ENCODE results near the gene TRMT1. TPM values are rescaled to one million over a fixed set of nuclear protein-coding genes. Genes with fewer than 3 reads are reported as not detected.

TRMT1 gene
- total RNA-seq, 1 experiment from 2014 or later = 63.2 TPM

GRCh38 chr19:13137290-13137794 is 20.8 kb upstream of the TRMT1 start:
- Mint-ChIP-seq H3K36me3 (ENCODE audit: insufficient read depth, unreplicated experiment) (peaks cover 60% of the 10 kb centered on the region), H3K4me3 (ENCODE audit: unreplicated experiment) (no peak overlapping the region), H3K27ac (ENCODE audit: low read depth, unreplicated experiment) (no peak overlapping the region), H3K4me1 (ENCODE audit: insufficient read depth, unreplicated experiment) (no peaks in the 10 kb centered on the region), H3K9me3 (ENCODE audit: unreplicated experiment) (no peaks in the 10 kb centered on the region), H3K27me3 (ENCODE audit: insufficient read depth, unreplicated experiment) (no peaks in the 10 kb centered on the region)
- CTCF ChIA-PET = interaction anchor here (0.6 kb wide), 1 partner anchor 141 kb away, joined by 3 read pairs; no protein-coding TSS in a partner anchor
- BruUV-seq (replicated peaks) = no TSS peak
- no peak for DNase-seq (ENCODE audit: unreplicated experiment)
- intact Hi-C loops (cut with micrococcal nuclease) = no loop called here
- POLR2A ChIA-PET = interaction anchor here (1.0 kb wide), 1 partner anchor 20 kb away, joined by 3 read pairs; the partner anchor contains the start of gene NACC1
- TF ChIP-seq CTCF (IDR thresholded peaks at IDR 0.05; ENCODE audit: unreplicated experiment) = no peak

- Mint-ChIP-seq H3K4me1 (ENCODE audit: insufficient read depth, unreplicated experiment) (no peaks in the 10 kb centered on the region), H3K9me3 (ENCODE audit: unreplicated experiment) (no peaks in the 10 kb centered on the region), H3K4me3 (ENCODE audit: unreplicated experiment) (no peak overlapping the region), H3K27me3 (ENCODE audit: insufficient read depth, unreplicated experiment) (no peaks in the 10 kb centered on the region), H3K27ac (ENCODE audit: low read depth, unreplicated experiment) (no peak overlapping the region), H3K36me3 (ENCODE audit: insufficient read depth, unreplicated experiment) (peaks cover 55% of the 10 kb centered on the region)
- TF ChIP-seq CTCF (IDR thresholded peaks at IDR 0.05; ENCODE audit: unreplicated experiment) = no peak
- ChIA-PET POLR2A (no interaction called here), CTCF (interaction anchor here (0.8 to 1.2 kb wide), 3 partner anchors 20 to 158 kb away, joined by 3 read pairs; no protein-coding TSS in a partner anchor)
- BruUV-seq (replicated peaks) = no TSS peak
- intact Hi-C loops (cut with micrococcal nuclease) = no loop called here
- no peak for DNase-seq (ENCODE audit: unreplicated experiment)
These were observed 18.8 kb upstream of the TRMT1 start for GRCh38 chr19:13135068-13136062.

GRCh38 chr19:13134626-13135025 is 18.1 kb upstream of the TRMT1 start:
- no peak overlapping the region for H3K27ac Mint-ChIP-seq (ENCODE audit: low read depth, unreplicated experiment)
- DNase-seq (ENCODE audit: unreplicated experiment) = no peak
- ChIA-PET POLR2A (no interaction called here), CTCF (interaction anchor here (1.0 to 1.2 kb wide), 2 partner anchors 41 to 157 kb away, joined by 3 read pairs; no protein-coding TSS in a partner anchor)
- TF ChIP-seq CTCF (IDR thresholded peaks at IDR 0.05; ENCODE audit: unreplicated experiment) = no peak
- H3K4me3 Mint-ChIP-seq (ENCODE audit: unreplicated experiment) = no peak overlapping the region
- H3K9me3 Mint-ChIP-seq (ENCODE audit: unreplicated experiment) = no peaks in the 10 kb centered on the region
- intact Hi-C loops (cut with micrococcal nuclease) = no loop called here
- H3K36me3 Mint-ChIP-seq (ENCODE audit: insufficient read depth, unreplicated experiment) = peaks cover 57% of the 10 kb centered on the region
- no peaks in the 10 kb centered on the region for H3K4me1 Mint-ChIP-seq (ENCODE audit: insufficient read depth, unreplicated experiment)
- no TSS peak for BruUV-seq (replicated peaks)
- H3K27me3 Mint-ChIP-seq (ENCODE audit: insufficient read depth, unreplicated experiment) = no peaks in the 10 kb centered on the region

GRCh38 chr19:13133241-13133870 is 16.8 kb upstream of the TRMT1 start:
- H3K4me1 Mint-ChIP-seq (ENCODE audit: insufficient read depth, unreplicated experiment) = no peaks in the 10 kb centered on the region
- H3K9me3 Mint-ChIP-seq (ENCODE audit: unreplicated experiment) = no peaks in the 10 kb centered on the region
- H3K27me3 Mint-ChIP-seq (ENCODE audit: insufficient read depth, unreplicated experiment) = no peaks in the 10 kb centered on the region
- no peak for TF ChIP-seq CTCF (IDR thresholded peaks at IDR 0.05; ENCODE audit: unreplicated experiment)
- ChIA-PET POLR2A (interaction anchor here (0.6 to 1.2 kb wide), 4 partner anchors 14 to 91 kb away, joined by 3 read pairs; partner anchors contain the start of genes IER2 and STX10), CTCF (interaction anchor here (0.6 kb wide), 1 partner anchor 45 kb away, joined by 3 read pairs; no protein-coding TSS in a partner anchor)
- intact Hi-C loops (cut with micrococcal nuclease) = no loop called here
- H3K4me3 Mint-ChIP-seq (ENCODE audit: unreplicated experiment) = no peak overlapping the region
- no peak for DNase-seq (ENCODE audit: unreplicated experiment)
- BruUV-seq (replicated peaks) = no TSS peak
- H3K36me3 Mint-ChIP-seq (ENCODE audit: insufficient read depth, unreplicated experiment) = peaks cover 57% of the 10 kb centered on the region
- no peak overlapping the region for H3K27ac Mint-ChIP-seq (ENCODE audit: low read depth, unreplicated experiment)

All from MCF 10A (cell line).